Activated CD4-positive, alpha-beta memory T cell treated with anti-CD3 and anti-CD28 coated beads, Interleukin-2, amount 10 ng/mL, durations not matched to agents 7 days and 5 days (primary cell): ENCODE measurements around the gene CIITA. TPM values are rescaled to one million over a fixed set of nuclear protein-coding genes. Genes with fewer than 3 reads are reported as not detected.
"Not testable (repeated sequence)": the region's sequence is repeated elsewhere in the genome, so short reads cannot be mapped to it uniquely, and the experiment has no call there.

ENCODE experiments used
- CTCF ChIA-PET: fragments of 350-600 bp; sonication (Branson Sonifier 250); formaldehyde crosslinking; loops from one replicate; lab custom pipeline; 2021; ENCODE audit warnings: antibody characterized with exemption, inconsistent platforms; lab: Charles Lee
- POLR2A ChIA-PET: fragments of 350-600 bp; sonication (Branson Sonifier 250); formaldehyde crosslinking; loops from one replicate; lab custom pipeline; 2021; ENCODE audit warnings: antibody characterized with exemption; lab: Charles Lee
- DNase-seq: peaks from one replicate; pipeline ENCODE4 v3.0.0-alpha.2; 2020
- H3K27ac Mint-ChIP-seq: one replicate; pipeline ENCODE4 v1.8.0; 2021; ENCODE audit warnings: mild to moderate bottlenecking, mixed read lengths
- H3K27me3 Mint-ChIP-seq: one replicate; pipeline ENCODE4 v1.8.0; 2021; ENCODE audit warnings: mixed read lengths
- H3K36me3 Mint-ChIP-seq: one replicate; pipeline ENCODE4 v1.8.0; 2021; ENCODE audit warnings: low read depth, mixed read lengths
- H3K4me1 Mint-ChIP-seq: one replicate; pipeline ENCODE4 v1.8.0; 2021; ENCODE audit warnings: mixed read lengths
- H3K4me3 Mint-ChIP-seq: one replicate; pipeline ENCODE4 v1.8.0; 2021; ENCODE audit warnings: mild to moderate bottlenecking, mixed read lengths
- H3K9me3 Mint-ChIP-seq: one replicate; pipeline ENCODE4 v1.8.0; 2021; ENCODE audit warnings: mixed read lengths
- total RNA-seq, 2 experiments: library from RNA; stranded (reverse); gene quantifications; one replicate each; pipeline ENCODE4 v1.2.3, GENCODE V29; 2021

Gene CIITA
- total RNA-seq, 2 experiments from 2014 or later = 48.5 to 48.9 TPM

DNA sequence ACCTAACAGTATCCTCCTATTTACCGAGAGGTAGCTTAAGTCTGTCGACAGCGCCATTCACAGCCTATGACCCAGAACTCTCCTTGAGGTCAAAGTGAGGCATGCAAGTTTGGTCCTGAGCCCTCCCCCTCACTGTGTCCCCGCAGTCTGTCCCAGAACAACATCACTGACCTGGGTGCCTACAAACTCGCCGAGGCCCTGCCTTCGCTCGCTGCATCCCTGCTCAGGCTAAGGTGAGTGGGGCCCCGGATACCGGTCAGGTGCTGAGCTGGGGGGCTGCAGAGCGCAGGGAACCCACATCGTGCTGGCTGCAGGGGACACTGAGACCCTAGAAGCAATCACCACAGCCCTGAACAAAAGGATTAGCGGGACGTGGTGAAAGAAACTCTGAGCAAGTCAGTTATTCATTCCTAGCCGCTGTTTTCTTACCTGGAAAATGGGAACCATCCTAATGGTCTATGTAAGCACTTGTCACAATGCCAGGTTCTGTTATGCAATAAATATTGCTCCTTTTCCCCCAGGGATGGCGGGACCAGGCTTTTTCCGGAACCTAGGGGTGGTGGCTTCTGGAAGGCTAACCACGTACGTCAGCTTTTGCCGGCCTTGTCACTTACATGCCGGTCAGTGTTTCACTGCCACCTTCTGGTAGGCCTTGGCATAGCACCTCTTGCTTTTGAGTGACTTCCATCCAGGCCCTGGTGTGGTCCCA is 41.4 kb downstream of the CIITA start:
- CTCF ChIA-PET = interaction anchor here (0.5 to 6.1 kb wide), 21 partner anchors 8 to 507 kb away, joined by 3 to 39 read pairs (median 6); partner anchors contain the start of genes CIITA, DEXI and NUBP1
- H3K4me3 Mint-ChIP-seq = no peak overlapping the region
- no peaks in the 10 kb centered on the region for H3K9me3 Mint-ChIP-seq
- H3K36me3 Mint-ChIP-seq = peaks cover 41% of the 10 kb centered on the region
- DNase-seq = peak; percentile 86
- no peaks in the 10 kb centered on the region for H3K27me3 Mint-ChIP-seq
- H3K4me1 Mint-ChIP-seq = peaks cover 13% of the 10 kb centered on the region
- POLR2A ChIA-PET = interaction anchor here (0.7 to 1.6 kb wide), 7 partner anchors 15 to 174 kb away, joined by 3 to 6 read pairs (median 4); partner anchors contain the start of genes CIITA and NUBP1
- H3K27ac Mint-ChIP-seq = no peak overlapping the region

DNA sequence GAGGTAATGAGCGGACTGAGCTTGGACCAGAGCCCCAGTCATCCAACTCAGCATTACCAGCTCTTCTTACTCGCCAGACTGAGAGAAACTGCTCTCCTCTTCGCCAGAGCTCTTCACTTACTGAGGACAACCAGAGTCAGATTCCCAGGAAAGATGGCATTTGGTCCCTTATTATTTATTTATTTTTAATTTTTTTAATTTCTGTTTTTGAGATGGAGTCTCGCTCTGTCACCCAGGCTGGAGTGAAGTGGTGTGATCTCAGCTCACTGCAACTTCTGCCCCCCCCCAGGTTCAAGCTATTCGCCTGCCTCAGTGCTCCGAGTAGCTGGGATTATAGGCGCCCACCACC is 42.0 kb downstream of the CIITA start:
- CTCF ChIA-PET = interaction anchor here (0.5 to 6.1 kb wide), 22 partner anchors 8 to 507 kb away, joined by 3 to 39 read pairs (median 6); partner anchors contain the start of genes CIITA, DEXI and NUBP1

DNA sequence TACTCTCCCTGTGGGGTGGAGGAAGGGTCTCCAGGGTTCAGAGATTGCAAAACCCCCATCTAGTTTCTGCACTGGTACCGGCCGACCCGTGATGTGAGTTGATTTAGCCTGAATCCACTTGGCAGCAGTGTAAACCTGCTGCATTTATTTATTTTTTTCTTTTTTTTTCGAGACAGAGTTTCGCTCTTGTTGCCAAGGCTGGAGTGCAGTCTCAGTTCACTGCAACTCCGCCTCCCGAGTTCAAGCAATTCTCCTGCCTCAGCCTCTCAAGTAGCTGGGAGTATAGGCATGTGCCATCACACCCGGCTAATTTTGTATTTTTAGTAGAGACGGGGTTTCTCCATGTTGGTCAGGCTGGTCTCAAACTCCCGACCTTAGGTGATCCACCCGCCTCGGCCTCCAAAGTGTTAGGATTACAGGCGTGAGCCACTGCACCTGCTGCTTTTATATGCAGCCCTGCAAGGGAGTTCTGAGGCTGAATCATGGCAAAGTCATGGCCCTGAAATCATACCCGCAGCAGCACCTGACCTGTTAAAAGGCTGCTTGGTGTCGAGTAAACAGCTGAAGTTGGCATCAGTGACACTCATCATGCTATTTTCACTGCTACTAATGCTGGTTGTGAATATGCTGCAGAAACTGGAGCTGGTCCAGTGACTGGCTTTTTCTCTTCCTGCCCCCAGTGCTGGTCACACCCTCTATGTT is 43.9 kb downstream of the CIITA start:
- Mint-ChIP-seq H3K36me3 (peaks cover 46% of the 10 kb centered on the region), H3K9me3 (no peaks in the 10 kb centered on the region), H3K27me3 (no peaks in the 10 kb centered on the region), H3K27ac (no peak overlapping the region), H3K4me3 (no peak overlapping the region), H3K4me1 (peaks cover 8% of the 10 kb centered on the region)
- ChIA-PET POLR2A (interaction anchor here (1.1 kb wide), 1 partner anchor 44 kb away, joined by 3 read pairs; the partner anchor contains the start of gene CIITA), CTCF (interaction anchor here (1.1 kb wide), 1 partner anchor 406 kb away, joined by 4 read pairs; no protein-coding TSS in a partner anchor)
- DNase-seq = no peak

More for the DNA sequence above, 42.0 kb downstream of the CIITA start:
- Mint-ChIP-seq H3K27me3 (no peaks in the 10 kb centered on the region), H3K36me3 (peaks cover 44% of the 10 kb centered on the region), H3K9me3 (no peaks in the 10 kb centered on the region), H3K4me1 (peaks cover 13% of the 10 kb centered on the region), H3K27ac (no peak overlapping the region), H3K4me3 (no peak overlapping the region)
- no peak for DNase-seq
- POLR2A ChIA-PET = interaction anchor here (0.7 to 1.6 kb wide), 5 partner anchors 14 to 175 kb away, joined by 3 to 6 read pairs (median 3); partner anchors contain the start of gene NUBP1

DNA sequence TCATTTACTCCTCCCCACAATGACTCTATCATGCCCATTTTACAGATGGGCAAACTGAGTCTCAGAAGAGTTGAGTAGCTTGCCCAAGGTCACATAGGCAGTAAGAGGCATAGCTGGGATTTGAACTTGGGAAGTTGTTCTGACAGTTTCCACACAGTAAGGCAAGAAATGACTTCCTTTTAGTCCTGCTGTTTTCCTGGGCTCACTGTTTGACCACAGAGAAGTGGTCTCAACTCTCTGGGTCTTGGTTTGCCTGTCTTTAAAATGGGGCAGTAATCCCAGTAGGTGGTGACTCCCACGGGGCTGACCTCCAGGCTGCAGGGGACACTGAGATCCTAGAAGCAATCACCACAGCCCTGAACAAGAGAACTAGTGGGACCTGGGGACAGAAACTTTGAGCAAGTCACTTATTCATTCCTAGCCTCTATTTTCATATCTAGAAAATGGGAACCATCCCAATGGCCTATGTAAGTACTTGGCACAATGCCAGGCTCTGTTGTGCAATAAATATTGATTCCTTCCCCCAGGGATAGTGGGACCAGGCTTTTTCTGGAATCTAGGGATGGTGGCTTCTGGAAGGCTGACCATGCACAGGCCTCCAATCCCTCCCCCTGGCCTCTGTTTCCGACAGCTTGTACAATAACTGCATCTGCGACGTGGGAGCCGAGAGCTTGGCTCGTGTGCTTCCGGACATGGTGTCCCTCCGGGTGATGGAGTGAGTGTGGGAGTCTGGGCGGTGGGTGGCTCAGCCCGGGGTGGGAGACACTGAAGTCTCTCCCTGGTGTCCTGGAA is 44.7 kb downstream of the CIITA start:
- no peak for DNase-seq
- Mint-ChIP-seq H3K4me3 (no peak overlapping the region), H3K9me3 (no peaks in the 10 kb centered on the region), H3K4me1 (peaks cover 4% of the 10 kb centered on the region), H3K27ac (no peak overlapping the region), H3K27me3 (no peaks in the 10 kb centered on the region), H3K36me3 (peaks cover 40% of the 10 kb centered on the region)
- ChIA-PET POLR2A (interaction anchor here (1.1 to 1.2 kb wide), 4 partner anchors 15 to 45 kb away, joined by 3 to 5 read pairs (median 3); partner anchors contain the start of genes CIITA and DEXI), CTCF (interaction anchor here (1.1 kb wide), 1 partner anchor 407 kb away, joined by 4 read pairs; no protein-coding TSS in a partner anchor)

DNA sequence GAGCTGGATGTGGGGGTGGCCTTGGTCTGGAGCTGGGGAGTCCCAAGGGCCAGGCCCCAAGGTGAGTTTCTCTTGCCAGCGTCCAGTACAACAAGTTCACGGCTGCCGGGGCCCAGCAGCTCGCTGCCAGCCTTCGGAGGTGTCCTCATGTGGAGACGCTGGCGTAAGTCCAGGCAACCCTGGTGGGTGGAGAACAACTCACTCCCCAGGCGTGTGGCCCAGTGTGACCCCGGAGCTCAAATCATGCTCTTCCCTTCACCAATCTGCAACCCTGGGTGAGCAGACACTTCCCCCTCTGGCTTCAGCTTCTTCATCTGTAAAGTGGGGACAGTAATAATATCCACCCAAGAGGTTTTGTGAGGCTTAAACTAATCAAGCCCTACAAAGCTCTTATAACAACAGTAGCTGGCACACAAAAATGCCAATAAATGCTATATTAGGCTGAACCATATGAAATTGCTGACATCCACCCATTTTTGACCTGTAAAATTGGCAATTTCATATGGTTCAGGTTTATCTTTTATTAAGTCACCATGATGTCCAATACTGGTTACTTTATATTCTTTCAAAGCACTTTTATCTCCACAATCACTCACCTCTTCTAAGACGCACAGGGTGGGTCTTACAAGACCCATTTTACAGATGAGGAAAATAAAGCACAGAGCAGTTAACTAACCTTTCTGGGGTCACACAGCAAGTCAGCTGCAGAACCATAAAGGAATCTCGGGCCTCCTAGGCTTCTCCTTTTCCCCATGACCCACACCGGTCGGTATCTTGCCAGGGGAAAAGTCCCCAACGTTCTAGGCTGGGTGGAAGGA is 45.5 kb downstream of the CIITA start:
- Mint-ChIP-seq H3K36me3 (peaks cover 39% of the 10 kb centered on the region), H3K27ac (no peak overlapping the region), H3K9me3 (no peaks in the 10 kb centered on the region), H3K27me3 (no peaks in the 10 kb centered on the region), H3K4me3 (no peak overlapping the region), H3K4me1 (peaks cover 4% of the 10 kb centered on the region)
- no peak for DNase-seq
- ChIA-PET CTCF (no interaction called here), POLR2A (interaction anchor here (1.1 to 1.2 kb wide), 3 partner anchors 14 to 20 kb away, joined by 3 to 5 read pairs (median 3); partner anchors contain the start of gene DEXI)

DNA sequence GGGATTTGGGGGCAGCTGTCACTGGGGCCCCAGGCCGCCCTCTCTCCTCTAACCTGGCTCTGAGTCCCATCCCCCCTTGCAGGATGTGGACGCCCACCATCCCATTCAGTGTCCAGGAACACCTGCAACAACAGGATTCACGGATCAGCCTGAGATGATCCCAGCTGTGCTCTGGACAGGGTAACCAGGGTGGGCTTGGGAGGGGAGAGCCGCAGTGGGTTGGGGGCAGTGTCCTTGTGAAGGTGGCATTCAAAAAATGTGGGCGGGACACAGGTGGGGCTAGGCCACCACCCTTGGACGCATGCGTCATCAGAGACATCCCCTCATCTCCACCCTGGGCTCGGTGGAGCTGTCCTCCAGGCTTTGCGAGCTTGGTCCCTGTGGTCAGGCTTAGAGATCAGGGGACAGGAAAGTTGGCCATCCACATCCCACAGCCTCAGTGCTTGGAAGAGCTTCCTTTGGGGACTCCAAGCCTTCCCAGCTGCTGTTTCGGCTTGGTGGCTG is 46.2 kb downstream of the CIITA start:
- ChIA-PET POLR2A (interaction anchor here (1.2 to 1.6 kb wide), 3 partner anchors 13 to 19 kb away, joined by 3 to 5 read pairs (median 3); partner anchors contain the start of gene DEXI), CTCF (interaction anchor here (0.8 kb wide), 1 partner anchor 408 kb away, joined by 3 read pairs; no protein-coding TSS in a partner anchor)
- H3K27ac Mint-ChIP-seq = no peak overlapping the region
- H3K9me3 Mint-ChIP-seq = no peaks in the 10 kb centered on the region
- H3K4me3 Mint-ChIP-seq = no peak overlapping the region
- H3K4me1 Mint-ChIP-seq = peaks cover 4% of the 10 kb centered on the region
- H3K36me3 Mint-ChIP-seq = peaks cover 42% of the 10 kb centered on the region
- DNase-seq = no peak
- no peaks in the 10 kb centered on the region for H3K27me3 Mint-ChIP-seq

DNA sequence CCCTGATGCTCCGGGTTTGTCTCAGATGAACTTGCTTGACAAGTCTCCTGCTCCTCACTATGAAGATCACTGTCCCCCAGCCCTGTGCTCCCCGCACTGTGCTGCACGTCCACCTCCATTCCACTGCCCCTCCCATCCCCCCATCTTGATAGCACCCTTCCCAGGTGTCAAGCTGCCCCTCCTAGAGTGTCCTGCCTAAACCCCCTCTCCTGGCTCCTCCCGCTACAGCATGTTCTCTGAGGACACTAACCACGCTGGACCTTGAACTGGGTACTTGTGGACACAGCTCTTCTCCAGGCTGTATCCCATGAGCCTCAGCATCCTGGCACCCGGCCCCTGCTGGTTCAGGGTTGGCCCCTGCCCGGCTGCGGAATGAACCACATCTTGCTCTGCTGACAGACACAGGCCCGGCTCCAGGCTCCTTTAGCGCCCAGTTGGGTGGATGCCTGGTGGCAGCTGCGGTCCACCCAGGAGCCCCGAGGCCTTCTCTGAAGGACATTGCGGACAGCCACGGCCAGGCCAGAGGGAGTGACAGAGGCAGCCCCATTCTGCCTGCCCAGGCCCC is 46.7 kb downstream of the CIITA start:
- no peak for DNase-seq
- peaks cover 2% of the 10 kb centered on the region for H3K4me1 Mint-ChIP-seq
- H3K9me3 Mint-ChIP-seq = no peaks in the 10 kb centered on the region
- ChIA-PET POLR2A (interaction anchor here (1.6 kb wide), 1 partner anchor 14 kb away, joined by 3 read pairs; no protein-coding TSS in a partner anchor), CTCF (interaction anchor here (0.8 kb wide), 1 partner anchor 409 kb away, joined by 3 read pairs; no protein-coding TSS in a partner anchor)
- no peaks in the 10 kb centered on the region for H3K27me3 Mint-ChIP-seq
- H3K4me3 Mint-ChIP-seq = no peak overlapping the region
- no peak overlapping the region for H3K27ac Mint-ChIP-seq
- peaks cover 42% of the 10 kb centered on the region for H3K36me3 Mint-ChIP-seq

DNA sequence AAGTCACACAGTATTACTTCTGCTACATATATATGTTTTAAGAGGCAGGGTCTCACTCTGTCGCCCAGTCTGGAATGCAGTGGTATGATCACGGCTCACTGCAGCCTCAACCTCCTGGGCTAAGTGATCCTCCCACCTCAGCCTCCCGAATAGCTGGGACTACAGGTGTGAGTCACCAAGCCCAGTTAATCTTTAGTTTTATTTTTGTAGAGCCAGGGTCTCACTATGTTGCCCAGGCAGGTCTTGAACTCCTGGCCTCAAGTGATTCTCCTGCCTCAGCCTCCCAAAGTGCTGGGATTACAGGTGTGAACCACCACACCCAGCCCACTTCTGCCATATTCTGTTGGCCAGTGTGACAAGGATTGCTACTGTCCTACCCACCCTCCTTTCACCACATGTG is 48.3 kb downstream of the CIITA start:
- H3K9me3 Mint-ChIP-seq, H3K27ac Mint-ChIP-seq, H3K4me3 Mint-ChIP-seq, CTCF ChIA-PET, H3K27me3 Mint-ChIP-seq, H3K4me1 Mint-ChIP-seq, DNase-seq: not testable (repeated sequence)
- H3K36me3 Mint-ChIP-seq = peaks cover 38% of the 10 kb centered on the region
- POLR2A ChIA-PET = interaction anchor here (2.1 kb wide), 1 partner anchor 12 kb away, joined by 11 read pairs; no protein-coding TSS in a partner anchor

DNA sequence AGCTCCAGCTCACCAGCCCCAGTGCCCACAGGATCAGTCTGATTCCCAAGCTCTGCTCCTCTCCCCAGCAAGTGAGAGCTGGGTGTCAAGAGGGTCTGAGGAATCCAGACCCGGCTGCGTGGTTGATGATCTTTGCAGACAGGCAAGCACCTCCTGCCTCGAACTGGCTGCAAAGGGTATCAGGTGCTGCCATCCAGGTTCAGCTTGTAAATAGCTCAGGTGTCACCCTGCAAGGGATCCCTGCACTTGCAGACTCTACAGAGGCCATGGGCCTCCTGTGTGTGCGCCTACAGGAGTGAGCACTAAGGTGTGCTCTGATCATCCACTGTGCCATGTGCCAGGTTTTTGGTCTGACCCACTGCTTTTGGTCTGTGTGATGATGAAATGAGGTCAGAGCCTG is 49.1 kb downstream of the CIITA start:
- H3K4me3 Mint-ChIP-seq = no peak overlapping the region
- H3K27me3 Mint-ChIP-seq = no peaks in the 10 kb centered on the region
- DNase-seq = no peak
- ChIA-PET POLR2A (interaction anchor here (1.1 to 2.1 kb wide), 2 partner anchors 10 to 11 kb away, joined by 4 to 11 read pairs; no protein-coding TSS in a partner anchor), CTCF (interaction anchor here (1.2 kb wide), 2 partner anchors 8 to 16 kb away, joined by 3 read pairs; partner anchors contain the start of gene DEXI)
- no peaks in the 10 kb centered on the region for H3K9me3 Mint-ChIP-seq
- H3K27ac Mint-ChIP-seq = no peak overlapping the region
- peaks cover 38% of the 10 kb centered on the region for H3K36me3 Mint-ChIP-seq
- H3K4me1 Mint-ChIP-seq = peaks cover 4% of the 10 kb centered on the region

DNA sequence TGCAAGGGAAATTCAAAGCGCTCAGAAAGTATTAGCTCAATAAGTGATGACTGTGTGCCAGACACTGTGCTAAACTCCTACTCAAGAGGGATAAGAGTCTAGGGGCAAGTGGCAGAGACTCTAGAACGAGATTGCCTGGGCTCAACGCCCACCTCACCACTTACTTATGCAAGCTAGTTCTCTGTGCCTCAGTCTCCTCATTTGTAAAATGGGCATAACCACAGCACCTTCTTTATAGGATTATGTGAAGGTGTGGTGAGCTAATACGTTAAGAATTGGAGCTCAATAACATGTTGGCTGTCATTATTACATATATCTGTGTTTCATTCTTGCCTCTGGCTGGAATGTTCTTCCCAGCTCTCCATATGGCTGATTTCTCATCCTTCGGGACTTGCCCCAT is 49.9 kb downstream of the CIITA start:
- Mint-ChIP-seq H3K4me3 (no peak overlapping the region), H3K27me3 (no peaks in the 10 kb centered on the region), H3K36me3 (peaks cover 35% of the 10 kb centered on the region), H3K4me1 (peaks cover 4% of the 10 kb centered on the region), H3K9me3 (no peaks in the 10 kb centered on the region), H3K27ac (no peak overlapping the region)
- CTCF ChIA-PET = interaction anchor here (1.2 kb wide), 2 partner anchors 8 to 15 kb away, joined by 3 read pairs; partner anchors contain the start of gene DEXI
- DNase-seq = no peak
- POLR2A ChIA-PET = interaction anchor here (2.1 kb wide), 1 partner anchor 11 kb away, joined by 11 read pairs; no protein-coding TSS in a partner anchor
